ENCODE data around the gene ZNF761.
"Not testable (repeated sequence)": the region's sequence is repeated elsewhere in the genome, so short reads cannot be mapped to it uniquely, and the experiment has no call there.

Gene ZNF761

GRCh38 chr19:53424968-53425597 lies 6.7 kb upstream of the ZNF761 start:
- H3K9ac ChIP-seq (ENCODE audit: low read length) = no peak overlapping the region
- H2BK120ac ChIP-seq (ENCODE audit: low read depth, low read length) = no peak overlapping the region
- no peak overlapping the region for H3K27ac ChIP-seq (ENCODE audit: low read depth, low read length)
- H3K36me3 ChIP-seq (ENCODE audit: control insufficient read depth, insufficient read depth, low read length) = no peaks in the 10 kb centered on the region
- H2BK5ac ChIP-seq (ENCODE audit: low read length) = no peak overlapping the region
- no peak overlapping the region for H4K8ac ChIP-seq (ENCODE audit: low read depth, low read length)
- H2BK15ac ChIP-seq (replicated peaks; ENCODE audit: low read depth) = no peak overlapping the region
- H3K27me3 ChIP-seq (ENCODE audit: insufficient read depth, low read length, poor library complexity) = no peaks in the 10 kb centered on the region
- H3K4me3 ChIP-seq (ENCODE audit: low read length) = no peak overlapping the region
- no peaks in the 10 kb centered on the region for H3K79me1 ChIP-seq (ENCODE audit: low read length)
- H3K4ac ChIP-seq (ENCODE audit: low read depth, low read length) = no peak overlapping the region
- H3K4me1 ChIP-seq (ENCODE audit: control insufficient read depth, low read depth, low read length) = no peaks in the 10 kb centered on the region
- no peak overlapping the region for H3K4me2 ChIP-seq (ENCODE audit: low read length)
- DNase-seq = peak; percentile 88
- H4K5ac ChIP-seq (ENCODE audit: low read length) = no peak overlapping the region
- H3K18ac ChIP-seq (ENCODE audit: low read length) = no peak overlapping the region
- H3K23ac ChIP-seq (ENCODE audit: low read length) = no peak overlapping the region
- H3K56ac ChIP-seq (ENCODE audit: low read length) = no peak overlapping the region
- H2AK5ac ChIP-seq (ENCODE audit: low read length) = no peak overlapping the region
- WGBS (ENCODE audit: extremely low coverage, insufficient coverage, low lambda C conversion rate) = no CpG with 5 or more reads among the region's 9 CpGs
- no peaks in the 10 kb centered on the region for H3K79me2 ChIP-seq (ENCODE audit: control insufficient read depth, insufficient read depth, low read length)

GRCh38 chr19:53432088-53432661 lies 391 bp downstream of the ZNF761 start:
- Histone ChIP-seq H3K79me2 (ENCODE audit: control insufficient read depth, insufficient read depth, low read length) (peaks cover 9% of the 10 kb centered on the region), H2AK5ac (ENCODE audit: low read length) (no peak overlapping the region), H3K4ac (ENCODE audit: low read depth, low read length) (peak overlapping the region; percentile 70), H3K4me1 (ENCODE audit: control insufficient read depth, low read depth, low read length) (peaks cover 2% of the 10 kb centered on the region), H2BK120ac (ENCODE audit: low read depth, low read length) (no peak overlapping the region), H3K79me1 (ENCODE audit: low read length) (peaks cover 6% of the 10 kb centered on the region), H3K36me3 (ENCODE audit: control insufficient read depth, insufficient read depth, low read length) (no peaks in the 10 kb centered on the region), H3K4me2 (ENCODE audit: low read length) (peak overlapping the region; percentile 62), H3K4me3 (ENCODE audit: low read length) (peak overlapping the region; percentile 95), H3K27ac (ENCODE audit: low read depth, low read length) (no peak overlapping the region), H3K56ac (ENCODE audit: low read length) (peak overlapping the region; percentile 95), H3K27me3 (ENCODE audit: insufficient read depth, low read length, poor library complexity) (no peaks in the 10 kb centered on the region), H4K5ac (ENCODE audit: low read length) (no peak overlapping the region), H4K8ac (ENCODE audit: low read depth, low read length) (no peak overlapping the region), H3K23ac (ENCODE audit: low read length) (peak overlapping the region; percentile 89), H2BK5ac (ENCODE audit: low read length) (no peak overlapping the region), H3K9ac (ENCODE audit: low read length) (peak overlapping the region; percentile 89), H3K18ac (ENCODE audit: low read length) (peak overlapping the region; percentile 34), H2BK15ac (replicated peaks; ENCODE audit: low read depth) (no peak overlapping the region)
- peak; percentile 34 for DNase-seq
- whole genome bisulfite sequencing (ENCODE audit: extremely low coverage, insufficient coverage, low lambda C conversion rate) = no CpG with 5 or more reads among the region's 30 CpGs

GRCh38 chr19:53443809-53444208 lies 12.0 kb downstream of the ZNF761 start:
- DNase-seq; H3K18ac ChIP-seq (ENCODE audit: low read length); H2AK5ac ChIP-seq (ENCODE audit: low read length); H2BK15ac ChIP-seq (replicated peaks; ENCODE audit: low read depth); H3K9ac ChIP-seq (ENCODE audit: low read length); H2BK5ac ChIP-seq (ENCODE audit: low read length); H3K4me2 ChIP-seq (ENCODE audit: low read length); H3K56ac ChIP-seq (ENCODE audit: low read length); H3K36me3 ChIP-seq (ENCODE audit: control insufficient read depth, insufficient read depth, low read length); H3K27ac ChIP-seq (ENCODE audit: low read depth, low read length); H3K4ac ChIP-seq (ENCODE audit: low read depth, low read length); H4K8ac ChIP-seq (ENCODE audit: low read depth, low read length); H3K79me1 ChIP-seq (ENCODE audit: low read length); H2BK120ac ChIP-seq (ENCODE audit: low read depth, low read length); H3K79me2 ChIP-seq (ENCODE audit: control insufficient read depth, insufficient read depth, low read length); H3K4me1 ChIP-seq (ENCODE audit: control insufficient read depth, low read depth, low read length); H3K27me3 ChIP-seq (ENCODE audit: insufficient read depth, low read length, poor library complexity); H3K23ac ChIP-seq (ENCODE audit: low read length); H4K5ac ChIP-seq (ENCODE audit: low read length): not testable (repeated sequence)
- WGBS (ENCODE audit: extremely low coverage, insufficient coverage, low lambda C conversion rate) = no CpG with 5 or more reads among the region's 2 CpGs
- peak overlapping the region; percentile 34 for H3K4me3 ChIP-seq (ENCODE audit: low read length)

- no CpG with 5 or more reads among the region's 5 CpGs for WGBS (ENCODE audit: extremely low coverage, insufficient coverage, low lambda C conversion rate)
- H2BK5ac ChIP-seq (ENCODE audit: low read length); H3K56ac ChIP-seq (ENCODE audit: low read length); H3K4me2 ChIP-seq (ENCODE audit: low read length); H3K36me3 ChIP-seq (ENCODE audit: control insufficient read depth, insufficient read depth, low read length); H3K27ac ChIP-seq (ENCODE audit: low read depth, low read length); H2AK5ac ChIP-seq (ENCODE audit: low read length); H4K5ac ChIP-seq (ENCODE audit: low read length); H3K4ac ChIP-seq (ENCODE audit: low read depth, low read length); H4K8ac ChIP-seq (ENCODE audit: low read depth, low read length); H2BK15ac ChIP-seq (replicated peaks; ENCODE audit: low read depth); H3K79me1 ChIP-seq (ENCODE audit: low read length); H3K4me3 ChIP-seq (ENCODE audit: low read length); H3K27me3 ChIP-seq (ENCODE audit: insufficient read depth, low read length, poor library complexity); H3K23ac ChIP-seq (ENCODE audit: low read length); H3K9ac ChIP-seq (ENCODE audit: low read length); H3K79me2 ChIP-seq (ENCODE audit: control insufficient read depth, insufficient read depth, low read length); H3K4me1 ChIP-seq (ENCODE audit: control insufficient read depth, low read depth, low read length); DNase-seq; H2BK120ac ChIP-seq (ENCODE audit: low read depth, low read length); H3K18ac ChIP-seq (ENCODE audit: low read length): not testable (repeated sequence)
These were observed 15.4 kb downstream of the ZNF761 start for GRCh38 chr19:53447196-53447595.

DNA sequence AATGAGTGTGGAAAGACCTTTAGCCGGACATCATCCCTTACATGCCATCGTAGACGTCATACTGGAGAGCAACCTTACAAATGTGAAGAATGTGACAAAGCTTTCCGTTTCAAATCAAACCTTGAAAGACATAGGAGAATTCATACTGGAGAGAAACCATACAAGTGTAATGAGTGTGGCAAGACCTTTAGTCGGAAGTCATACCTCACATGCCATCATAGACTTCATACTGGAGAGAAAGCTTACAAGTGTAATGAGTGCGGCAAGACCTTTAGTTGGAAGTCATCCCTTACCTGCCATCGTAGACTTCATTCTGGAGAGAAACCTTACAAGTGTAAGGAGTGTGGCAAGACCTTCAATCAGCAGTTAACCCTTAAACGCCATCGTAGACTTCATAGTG lies 24.0 kb downstream of the ZNF761 start:
- Histone ChIP-seq H2BK120ac (ENCODE audit: low read depth, low read length) (no peak overlapping the region), H2BK5ac (ENCODE audit: low read length) (no peak overlapping the region), H3K56ac (ENCODE audit: low read length) (no peak overlapping the region), H2BK15ac (replicated peaks; ENCODE audit: low read depth) (no peak overlapping the region), H3K4me1 (ENCODE audit: control insufficient read depth, low read depth, low read length) (no peaks in the 10 kb centered on the region), H3K18ac (ENCODE audit: low read length) (no peak overlapping the region), H4K5ac (ENCODE audit: low read length) (no peak overlapping the region), H4K8ac (ENCODE audit: low read depth, low read length) (no peak overlapping the region), H3K79me2 (ENCODE audit: control insufficient read depth, insufficient read depth, low read length) (no peaks in the 10 kb centered on the region), H3K36me3 (ENCODE audit: control insufficient read depth, insufficient read depth, low read length) (peaks cover 17% of the 10 kb centered on the region), H3K4me2 (ENCODE audit: low read length) (no peak overlapping the region), H2AK5ac (ENCODE audit: low read length) (no peak overlapping the region), H3K23ac (ENCODE audit: low read length) (no peak overlapping the region), H3K4me3 (ENCODE audit: low read length) (peak overlapping the region; percentile 16), H3K27me3 (ENCODE audit: insufficient read depth, low read length, poor library complexity) (no peaks in the 10 kb centered on the region), H3K27ac (ENCODE audit: low read depth, low read length) (no peak overlapping the region), H3K79me1 (ENCODE audit: low read length) (no peaks in the 10 kb centered on the region), H3K4ac (ENCODE audit: low read depth, low read length) (no peak overlapping the region), H3K9ac (ENCODE audit: low read length) (no peak overlapping the region)
- DNase-seq = no peak
- WGBS (ENCODE audit: extremely low coverage, insufficient coverage, low lambda C conversion rate) = no CpG with 5 or more reads among the region's 9 CpGs

Data from mesendoderm (in vitro differentiated cells).